ENCODE data around the gene ANTKMT. TPM values are rescaled to one million over a fixed set of nuclear protein-coding genes. Genes with fewer than 3 reads are reported as not detected.
"Not testable (repeated sequence)": the region's sequence is repeated elsewhere in the genome, so short reads cannot be mapped to it uniquely, and the experiment has no call there.

The ANTKMT gene
- total RNA-seq, 1 experiment from 2014 or later: 29.8 TPM

GRCh38 chr16:704047-704446 lies 16.9 kb upstream of the ANTKMT start:
- DNase-seq: no peak
- peaks cover 91% of the 10 kb centered on the region for H3K27me3 ChIP-seq (ENCODE audit: control insufficient read depth, insufficient read depth, low read length)
- H3K36me3 ChIP-seq (replicated peaks; ENCODE audit: control insufficient read depth, insufficient read depth, low read length): no peaks in the 10 kb centered on the region
- no peak overlapping the region for H3K4me3 ChIP-seq (ENCODE audit: insufficient read depth, low read depth, low read length)

- DNase-seq: peak; percentile 86
- Histone ChIP-seq H3K27me3 (ENCODE audit: control insufficient read depth, insufficient read depth, low read length) (peaks cover 90% of the 10 kb centered on the region), H3K36me3 (replicated peaks; ENCODE audit: control insufficient read depth, insufficient read depth, low read length) (no peaks in the 10 kb centered on the region), H3K4me3 (ENCODE audit: insufficient read depth, low read depth, low read length) (peak overlapping the region; percentile 54; the same call in 1 of the 2 replicates)
Observed at GRCh38 chr16:704552-705380, 16.2 kb upstream of the ANTKMT start.

- peak within 1 kb of the TSS; percentile 54 for H3K4me3 ChIP-seq (ENCODE audit: insufficient read depth, low read depth, low read length)
- H3K36me3 ChIP-seq (replicated peaks; ENCODE audit: control insufficient read depth, insufficient read depth, low read length): no peaks in the 10 kb centered on the region
- H3K27me3 ChIP-seq (ENCODE audit: control insufficient read depth, insufficient read depth, low read length): peaks cover 86% of the 10 kb centered on the region
- peak; percentile 95 for DNase-seq
Observed at GRCh38 chr16:705431-706188, 15.3 kb upstream of the ANTKMT start, which contains the start of gene FBXL16. Gene FBXL16 (minus strand): TSS chr16:705801. CDS start chr16:697405, 8,396 bp downstream.

GRCh38 chr16:706189-707061 lies 14.5 kb upstream of the ANTKMT start:
- DNase-seq: peak; percentile 89
- Histone ChIP-seq H3K36me3 (replicated peaks; ENCODE audit: control insufficient read depth, insufficient read depth, low read length) (no peaks in the 10 kb centered on the region), H3K4me3 (ENCODE audit: insufficient read depth, low read depth, low read length) (peak overlapping the region; percentile 44), H3K27me3 (ENCODE audit: control insufficient read depth, insufficient read depth, low read length) (peaks cover 81% of the 10 kb centered on the region)

GRCh38 chr16:707062-707538 lies 13.8 kb upstream of the ANTKMT start:
- DNase-seq: no peak
- H3K4me3 ChIP-seq (ENCODE audit: insufficient read depth, low read depth, low read length): no peak overlapping the region
- peaks cover 74% of the 10 kb centered on the region for H3K27me3 ChIP-seq (ENCODE audit: control insufficient read depth, insufficient read depth, low read length)
- no peaks in the 10 kb centered on the region for H3K36me3 ChIP-seq (replicated peaks; ENCODE audit: control insufficient read depth, insufficient read depth, low read length)

GRCh38 chr16:708019-708418 lies 12.9 kb upstream of the ANTKMT start:
- no peak for DNase-seq
- Histone ChIP-seq H3K4me3 (ENCODE audit: insufficient read depth, low read depth, low read length) (no peak overlapping the region), H3K27me3 (ENCODE audit: control insufficient read depth, insufficient read depth, low read length) (peaks cover 65% of the 10 kb centered on the region), H3K36me3 (replicated peaks; ENCODE audit: control insufficient read depth, insufficient read depth, low read length) (no peaks in the 10 kb centered on the region)

GRCh38 chr16:708959-709358 lies 12.0 kb upstream of the ANTKMT start:
- no peak for DNase-seq
- peaks cover 58% of the 10 kb centered on the region for H3K27me3 ChIP-seq (ENCODE audit: control insufficient read depth, insufficient read depth, low read length)

GRCh38 chr16:709566-710499 lies 11.1 kb upstream of the ANTKMT start:
- H3K36me3 ChIP-seq (replicated peaks; ENCODE audit: control insufficient read depth, insufficient read depth, low read length): no peaks in the 10 kb centered on the region
- H3K4me3 ChIP-seq (ENCODE audit: insufficient read depth, low read depth, low read length): no peak overlapping the region
- peak; percentile 93 for DNase-seq
- H3K27me3 ChIP-seq (ENCODE audit: control insufficient read depth, insufficient read depth, low read length): peaks cover 57% of the 10 kb centered on the region

More at GRCh38 chr16:708959-709358, 12.0 kb upstream of the ANTKMT start:
- no peak overlapping the region for H3K4me3 ChIP-seq (ENCODE audit: insufficient read depth, low read depth, low read length)
- H3K36me3 ChIP-seq (replicated peaks; ENCODE audit: control insufficient read depth, insufficient read depth, low read length): no peaks in the 10 kb centered on the region

- Histone ChIP-seq H3K36me3 (replicated peaks; ENCODE audit: control insufficient read depth, insufficient read depth, low read length) (no peaks in the 10 kb centered on the region), H3K27me3 (ENCODE audit: control insufficient read depth, insufficient read depth, low read length) (peaks cover 55% of the 10 kb centered on the region), H3K4me3 (ENCODE audit: insufficient read depth, low read depth, low read length) (no peak overlapping the region)
- DNase-seq: no peak
Observed at GRCh38 chr16:710500-711075, 10.4 kb upstream of the ANTKMT start.

- H3K36me3 ChIP-seq (replicated peaks; ENCODE audit: control insufficient read depth, insufficient read depth, low read length): no peaks in the 10 kb centered on the region
- no peak overlapping the region for H3K4me3 ChIP-seq (ENCODE audit: insufficient read depth, low read depth, low read length)
- peaks cover 57% of the 10 kb centered on the region for H3K27me3 ChIP-seq (ENCODE audit: control insufficient read depth, insufficient read depth, low read length)
- no peak for DNase-seq
Observed at GRCh38 chr16:711084-711483, 9.9 kb upstream of the ANTKMT start.

GRCh38 chr16:711548-712320 lies 9.2 kb upstream of the ANTKMT start:
- H3K36me3 ChIP-seq (replicated peaks; ENCODE audit: control insufficient read depth, insufficient read depth, low read length): no peaks in the 10 kb centered on the region
- H3K27me3 ChIP-seq (ENCODE audit: control insufficient read depth, insufficient read depth, low read length): peaks cover 57% of the 10 kb centered on the region
- peak; percentile 99 for DNase-seq
- H3K4me3 ChIP-seq (ENCODE audit: insufficient read depth, low read depth, low read length): no peak overlapping the region

GRCh38 chr16:712740-713250 lies 8.2 kb upstream of the ANTKMT start:
- DNase-seq: peak; percentile 83
- H3K4me3 ChIP-seq (ENCODE audit: insufficient read depth, low read depth, low read length); H3K36me3 ChIP-seq (replicated peaks; ENCODE audit: control insufficient read depth, insufficient read depth, low read length): not testable (repeated sequence)
- peaks cover 49% of the 10 kb centered on the region for H3K27me3 ChIP-seq (ENCODE audit: control insufficient read depth, insufficient read depth, low read length)
